SJSA1 (cell line): ENCODE results near the gene HK2. TPM values are rescaled to one million over a fixed set of nuclear protein-coding genes. Genes with fewer than 3 reads are reported as not detected.
"Not testable (repeated sequence)": the region's sequence is repeated elsewhere in the genome, so short reads cannot be mapped to it uniquely, and the experiment has no call there.

Source experiments
- DNase-seq, 2 experiments: peaks; one replicate each; pipeline ENCODE4 v3.0.0-alpha.2; 2015 to 2020; ENCODE audit warnings: low spot score in 2 of 2, low read depth in 1 of 2
- H3K27ac ChIP-seq: fragments of 250-450 bp; sonication (Bioruptor Pico); 2 replicates; pipeline ENCODE4 v1.5.1; 2020; ENCODE audit warnings: mild to moderate bottlenecking, moderate library complexity
- H3K27me3 ChIP-seq: fragments of 250-450 bp; sonication (Bioruptor Pico); replicated peaks from 2 replicates; pipeline ENCODE4 v1.5.1; 2020; ENCODE audit warnings: mild to moderate bottlenecking, moderate library complexity
- H3K36me3 ChIP-seq: fragments of 250-450 bp; sonication (Bioruptor Pico); 2 replicates; pipeline ENCODE4 v1.5.1; 2020; ENCODE audit warnings: mild to moderate bottlenecking
- H3K4me1 ChIP-seq: fragments of 250-450 bp; sonication (Bioruptor Pico); replicated peaks from 2 replicates; pipeline ENCODE4 v1.6.1; 2021; ENCODE audit warnings: mild to moderate bottlenecking
- H3K4me3 ChIP-seq: fragments of 250-450 bp; sonication (Bioruptor Pico); 2 replicates; pipeline ENCODE4 v1.5.1; 2020; ENCODE audit warnings: mild to moderate bottlenecking
- H3K9me3 ChIP-seq: fragments of 250-450 bp; sonication (Bioruptor Pico); replicated peaks from 2 replicates; pipeline ENCODE4 v1.5.1; 2020; ENCODE audit warnings: mild to moderate bottlenecking
- total RNA-seq: library from RNA; depleted of rRNA; stranded (reverse); fragments of >200 nt; shearing (Covaris generic); gene quantifications from 2 replicates; pipeline ENCODE4 v1.2.3, GENCODE V29; 2014; rRNA removed

Gene HK2
- 5.0 and 7.1 TPM in 2 replicates for total RNA-seq

GRCh38 chr2:74833418-74834233 lies at the start of gene HK2:
Gene HK2 (plus strand): TSS chr2:74834127. CDS start chr2:74834581, 454 bp downstream.
- Histone ChIP-seq H3K36me3 (no peaks in the 10 kb centered on the region), H3K4me3 (peak within 1 kb of the TSS; percentile 68), H3K27me3 (no peaks in the 10 kb centered on the region), H3K27ac (0 out of 2 replicates have a peak within 1 kb of the TSS, but pooled peaks have one; percentile 1), H3K4me1 (peaks cover 24% of the 10 kb centered on the region), H3K9me3 (no peaks in the 10 kb centered on the region)
- DNase-seq = peak; percentile 85

GRCh38 chr2:74789271-74789670 lies 44.7 kb upstream of the HK2 start:
- H3K27me3 ChIP-seq = no peaks in the 10 kb centered on the region
- no peaks in the 10 kb centered on the region; the same call in 1 of the 2 replicates for H3K9me3 ChIP-seq
- no peak overlapping the region for H3K27ac ChIP-seq
- no peaks in the 10 kb centered on the region for H3K36me3 ChIP-seq
- DNase-seq = no peak
- H3K4me1 ChIP-seq = no peaks in the 10 kb centered on the region
- H3K4me3 ChIP-seq = no peak overlapping the region

GRCh38 chr2:74792282-74792681 lies 41.6 kb upstream of the HK2 start:
- Histone ChIP-seq H3K9me3 (no peaks in the 10 kb centered on the region; the same call in 1 of the 2 replicates), H3K4me3 (no peak overlapping the region), H3K4me1 (no peaks in the 10 kb centered on the region), H3K36me3 (no peaks in the 10 kb centered on the region), H3K27ac (no peak overlapping the region), H3K27me3 (no peaks in the 10 kb centered on the region)
- no peak for DNase-seq

- not testable (repeated sequence) for H3K27ac ChIP-seq, DNase-seq, H3K27me3 ChIP-seq, H3K4me3 ChIP-seq, H3K9me3 ChIP-seq, H3K4me1 ChIP-seq, H3K36me3 ChIP-seq
Observed at GRCh38 chr2:74794878-74795277, 39.0 kb upstream of the HK2 start.

GRCh38 chr2:74806355-74806839 lies 27.5 kb upstream of the HK2 start:
- H3K36me3 ChIP-seq = no peaks in the 10 kb centered on the region
- H3K9me3 ChIP-seq = no peaks in the 10 kb centered on the region
- no peak for DNase-seq
- no peak overlapping the region for H3K4me3 ChIP-seq
- no peaks in the 10 kb centered on the region for H3K4me1 ChIP-seq
- no peaks in the 10 kb centered on the region for H3K27me3 ChIP-seq
- no peak overlapping the region for H3K27ac ChIP-seq

- Histone ChIP-seq H3K4me3 (no peak overlapping the region), H3K27ac (no peak overlapping the region), H3K9me3 (no peaks in the 10 kb centered on the region), H3K36me3 (no peaks in the 10 kb centered on the region), H3K27me3 (no peaks in the 10 kb centered on the region), H3K4me1 (no peaks in the 10 kb centered on the region)
- no peak for DNase-seq
Observed at GRCh38 chr2:74806920-74807319, 27.0 kb upstream of the HK2 start.

- H3K27me3 ChIP-seq = no peaks in the 10 kb centered on the region
- DNase-seq = no peak
- H3K4me3 ChIP-seq = no peak overlapping the region
- no peaks in the 10 kb centered on the region for H3K36me3 ChIP-seq
- H3K4me1 ChIP-seq = peaks cover 17% of the 10 kb centered on the region
- no peak overlapping the region for H3K27ac ChIP-seq
- no peaks in the 10 kb centered on the region for H3K9me3 ChIP-seq
Observed at GRCh38 chr2:74812787-74813590, 20.9 kb upstream of the HK2 start.

- H3K27me3 ChIP-seq = no peaks in the 10 kb centered on the region
- no peak overlapping the region for H3K4me3 ChIP-seq
- H3K4me1 ChIP-seq = peaks cover 17% of the 10 kb centered on the region
- H3K27ac ChIP-seq = no peak overlapping the region
- no peak for DNase-seq
- no peaks in the 10 kb centered on the region for H3K9me3 ChIP-seq
- H3K36me3 ChIP-seq = no peaks in the 10 kb centered on the region
Observed at GRCh38 chr2:74814102-74814501, 19.8 kb upstream of the HK2 start.

- H3K4me3 ChIP-seq = no peak overlapping the region
- DNase-seq = no peak
- no peaks in the 10 kb centered on the region for H3K27me3 ChIP-seq
- H3K9me3 ChIP-seq = no peaks in the 10 kb centered on the region
- H3K27ac ChIP-seq = no peak overlapping the region
- no peaks in the 10 kb centered on the region for H3K36me3 ChIP-seq
- H3K4me1 ChIP-seq = peaks cover 17% of the 10 kb centered on the region
Observed at GRCh38 chr2:74815941-74816340, 18.0 kb upstream of the HK2 start.

GRCh38 chr2:74816540-74817303 lies 17.2 kb upstream of the HK2 start:
- no peaks in the 10 kb centered on the region for H3K27me3 ChIP-seq
- peak in 1 of 2 experiments; percentile 21 for DNase-seq
- H3K36me3 ChIP-seq = no peaks in the 10 kb centered on the region
- H3K4me3 ChIP-seq = no peak overlapping the region
- no peak overlapping the region for H3K27ac ChIP-seq
- H3K9me3 ChIP-seq = no peaks in the 10 kb centered on the region
- peaks cover 17% of the 10 kb centered on the region for H3K4me1 ChIP-seq

- Histone ChIP-seq H3K27me3 (no peaks in the 10 kb centered on the region), H3K9me3 (no peaks in the 10 kb centered on the region), H3K4me3 (no peak overlapping the region), H3K4me1 (peaks cover 17% of the 10 kb centered on the region), H3K27ac (no peak overlapping the region), H3K36me3 (no peaks in the 10 kb centered on the region)
- no peak for DNase-seq
Observed at GRCh38 chr2:74817304-74817675, 16.6 kb upstream of the HK2 start.

GRCh38 chr2:74819702-74820101 lies 14.2 kb upstream of the HK2 start:
- DNase-seq = no peak
- H3K4me1 ChIP-seq = peaks cover 17% of the 10 kb centered on the region
- no peaks in the 10 kb centered on the region for H3K9me3 ChIP-seq
- no peak overlapping the region for H3K4me3 ChIP-seq
- no peaks in the 10 kb centered on the region for H3K27me3 ChIP-seq
- H3K36me3 ChIP-seq = no peaks in the 10 kb centered on the region
- no peak overlapping the region for H3K27ac ChIP-seq
